H1 (cell line): ENCODE data around the gene SLC25A38. TPM values are rescaled to one million over a fixed set of nuclear protein-coding genes. Genes with fewer than 3 reads are reported as not detected.

Experiments
- CTCF ChIA-PET: fragments of 300-600 bp; sonication (Branson Sonifier 250); formaldehyde crosslinking; loops from one replicate; lab custom pipeline; 2021; ENCODE audit not compliant: partially characterized antibody; lab: Charles Lee
- POLR2A ChIA-PET: fragments of 300-600 bp; sonication (Branson Sonifier 250); formaldehyde crosslinking; loops from one replicate; lab custom pipeline; 2021; ENCODE audit warnings: inconsistent platforms; ENCODE audit not compliant: partially characterized antibody; lab: Charles Lee
- DNase-seq, 2 experiments: peaks; one replicate each; pipeline versions ENCODE4 v3.0.0 to v3.0.0-alpha.2; 2010 to 2022; ENCODE audit warnings: low spot score in 2 of 2, low read depth in 1 of 2, mixed read lengths in 1 of 2
- FAIRE-seq: peaks from 2 replicates; lab custom pipeline; 2011; peaks lifted over from hg19 to GRCh38; lab: Jason Lieb, UNC
- H2AFZ ChIP-seq: 2 replicates; pipeline ENCODE4 v1.8.1; 2012; ENCODE audit warnings: low read length, inconsistent platforms
- H2AK5ac ChIP-seq: 2 replicates; pipeline ENCODE4 v1.6.1; 2013; ENCODE audit warnings: low read depth, low read length
- H2BK120ac ChIP-seq: replicated peaks from 2 replicates; pipeline ENCODE3; 2013; ENCODE audit warnings: low read depth, low read length, inconsistent platforms
- H2BK12ac ChIP-seq: 2 replicates; pipeline ENCODE4 v1.6.1; 2013; ENCODE audit warnings: low read depth, low read length
- H2BK15ac ChIP-seq: 2 replicates; pipeline ENCODE4 v1.6.1; 2013; ENCODE audit warnings: low read length
- H2BK20ac ChIP-seq: 2 replicates; pipeline ENCODE4 v1.6.1; 2013; ENCODE audit warnings: low read length
- H2BK5ac ChIP-seq: 2 replicates; pipeline ENCODE4 v1.6.1; 2013; ENCODE audit warnings: low read depth, low read length
- H3K14ac ChIP-seq: 2 replicates; pipeline ENCODE4 v1.6.1; 2013; ENCODE audit warnings: inconsistent platforms; ENCODE audit not compliant: insufficient read length
- H3K18ac ChIP-seq: 2 replicates; pipeline ENCODE4 v1.6.1; 2013; ENCODE audit warnings: low read length; ENCODE audit errors: extremely low read depth
- H3K23ac ChIP-seq: 2 replicates; pipeline ENCODE4 v1.6.1; 2013; ENCODE audit warnings: inconsistent platforms; ENCODE audit not compliant: insufficient read length
- H3K23me2 ChIP-seq: 2 replicates; pipeline ENCODE4 v1.6.1; 2013; ENCODE audit warnings: low read depth, low read length
- H3K27ac ChIP-seq: 2 replicates; pipeline ENCODE4 v1.6.1; 2011; ENCODE audit warnings: low read depth, low read length, inconsistent platforms
- H3K27me3 ChIP-seq, 4 experiments: replicated peaks in 1 of 4; 1 replicate in 1 of 4; 2 replicates in 3 of 4; pipeline versions ENCODE4 v1.6.1 to v1.8.1; 2011 to 2013; ENCODE audit warnings: low read length in 3 of 4, mild to moderate bottlenecking in 3 of 4, inconsistent platforms in 2 of 4, mixed read lengths in 2 of 4, moderate library complexity in 1 of 4; ENCODE audit not compliant: control insufficient read depth in 3 of 4, insufficient read depth in 3 of 4; ENCODE audit errors: extremely low read depth in 1 of 4
- H3K36me3 ChIP-seq, 4 experiments: 2 replicates each; pipeline versions ENCODE4 v1.6.1 to v1.8.1; 2011 to 2013; ENCODE audit warnings: mild to moderate bottlenecking in 4 of 4, low read length in 3 of 4, moderate library complexity in 2 of 4, control low read depth in 1 of 4, inconsistent platforms in 1 of 4; ENCODE audit not compliant: insufficient read depth in 4 of 4, control insufficient read depth in 2 of 4
- H3K4ac ChIP-seq: replicated peaks from 2 replicates; pipeline ENCODE3; 2013; ENCODE audit warnings: low read length, low read depth, mixed read lengths, inconsistent platforms; ENCODE audit not compliant: insufficient read length
- H3K4me1 ChIP-seq, 4 experiments: replicated peaks in 1 of 4; 1 replicate in 1 of 4; 2 replicates in 3 of 4; pipeline versions ENCODE4 v1.6.1 to v1.8.1; 2011 to 2013; ENCODE audit warnings: low read length in 3 of 4, inconsistent platforms in 2 of 4, mixed read lengths in 1 of 4; ENCODE audit not compliant: insufficient read depth in 4 of 4, control insufficient read depth in 3 of 4
- H3K4me2 ChIP-seq, 2 experiments: 2 replicates each; pipeline versions ENCODE4 v1.6.1 to v1.8.1; 2011 to 2013; ENCODE audit warnings: low read depth in 2 of 2, low read length in 2 of 2, control low read depth in 1 of 2, inconsistent platforms in 1 of 2, mild to moderate bottlenecking in 1 of 2; ENCODE audit not compliant: insufficient read depth in 1 of 2
- H3K4me3 ChIP-seq, 4 experiments: fragments of 200-600, 300-600 bp in 1 of 4; sonication (generic), shearing (Covaris generic), sonication (Bioruptor Twin) in 1 of 4; 2 replicates each; pipeline versions ENCODE4 v1.5.1 to v1.8.1; 2011 to 2016; ENCODE audit warnings: low read length in 4 of 4, low read depth in 3 of 4, control low read depth in 2 of 4, inconsistent platforms in 2 of 4, mild to moderate bottlenecking in 2 of 4, mixed read lengths in 1 of 4, moderate library complexity in 1 of 4; ENCODE audit not compliant: insufficient read depth in 2 of 4; ENCODE audit errors: extremely low read depth in 1 of 4
- H3K56ac ChIP-seq: replicated peaks from 2 replicates; pipeline ENCODE3; 2013; ENCODE audit warnings: low read depth, mild to moderate bottlenecking, mixed read lengths, low read length, inconsistent platforms; ENCODE audit not compliant: insufficient read length
- H3K79me1 ChIP-seq: 2 replicates; pipeline ENCODE4 v1.6.1; 2013; ENCODE audit warnings: low read depth, low read length, control low read depth
- H3K79me2 ChIP-seq, 2 experiments: 2 replicates each; pipeline versions ENCODE4 v1.6.1 to v1.8.1; 2012 to 2013; ENCODE audit warnings: low read length in 2 of 2, mild to moderate bottlenecking in 2 of 2, inconsistent platforms in 1 of 2; ENCODE audit not compliant: insufficient read depth in 2 of 2, control insufficient read depth in 1 of 2
- H3K9ac ChIP-seq, 4 experiments: replicated peaks in 1 of 4; 1 replicate in 1 of 4; 2 replicates in 3 of 4; pipeline versions ENCODE4 v1.6.1 to v1.8.1; 2011 to 2013; ENCODE audit warnings: low read depth in 3 of 4, low read length in 3 of 4, control low read depth in 2 of 4, mild to moderate bottlenecking in 2 of 4, moderate library complexity in 2 of 4, inconsistent platforms in 1 of 4; ENCODE audit errors: extremely low read depth in 1 of 4
- H3K9me3 ChIP-seq, 2 experiments: 2 replicates each; pipeline versions ENCODE4 v1.6.1 to v1.8.1; 2012 to 2013; ENCODE audit warnings: mild to moderate bottlenecking in 2 of 2, moderate library complexity in 2 of 2, control low read depth in 1 of 2, inconsistent platforms in 1 of 2, low read depth in 1 of 2, low read length in 1 of 2, mixed read lengths in 1 of 2; ENCODE audit not compliant: insufficient read depth in 2 of 2
- H4K20me1 ChIP-seq, 2 experiments: replicated peaks in 1 of 2; 2 replicates each; pipeline versions ENCODE3 to v1.8.1; 2011 to 2013; ENCODE audit warnings: inconsistent platforms in 2 of 2, low read length in 2 of 2, mild to moderate bottlenecking in 1 of 2; ENCODE audit not compliant: insufficient read depth in 2 of 2, control insufficient read depth in 1 of 2
- H4K5ac ChIP-seq: 2 replicates; pipeline ENCODE4 v1.6.1; 2013; ENCODE audit warnings: low read length, low read depth, mixed read lengths, inconsistent platforms; ENCODE audit not compliant: insufficient read length
- H4K8ac ChIP-seq: 2 replicates; pipeline ENCODE4 v1.8.0; 2013; ENCODE audit warnings: mild to moderate bottlenecking, moderate library complexity, low read length, inconsistent platforms; ENCODE audit not compliant: insufficient read depth; ENCODE audit errors: extremely low read depth
- H4K91ac ChIP-seq: replicated peaks from 2 replicates; pipeline ENCODE3; 2013; ENCODE audit warnings: low read length, mixed read lengths, inconsistent platforms; ENCODE audit not compliant: insufficient read length
- CTBP2 ChIP-seq: IDR thresholded peaks from 2 replicates; pipeline ENCODE4 v1.7.0; 2011; ENCODE audit warnings: borderline replicate concordance, mild to moderate bottlenecking, moderate library complexity, mixed read lengths, low read length; ENCODE audit not compliant: insufficient read depth, insufficient read length
- E2F6 ChIP-seq: IDR thresholded peaks from 2 replicates; pipeline ENCODE4 v1.6.1; 2012; ENCODE audit warnings: inconsistent platforms
- EP300 ChIP-seq, 2 experiments: IDR thresholded peaks; 1 replicate in 1 of 2; 2 replicates in 1 of 2; pipeline ENCODE4 v1.6.1; 2011 to 2012; ENCODE audit warnings: low read depth in 2 of 2, low read length in 2 of 2, mild to moderate bottlenecking in 2 of 2, borderline replicate concordance in 1 of 2, inconsistent platforms in 1 of 2, moderate library complexity in 1 of 2
- FOSL1 ChIP-seq: IDR thresholded peaks from 2 replicates; pipeline ENCODE4 v1.6.1; 2011; ENCODE audit warnings: mild to moderate bottlenecking, low read depth, low read length, moderate library complexity; ENCODE audit not compliant: insufficient read depth
- JUN ChIP-seq: IDR thresholded peaks from 2 replicates; pipeline ENCODE4 v1.6.1; 2011; ENCODE audit warnings: low read depth, mild to moderate bottlenecking, improper control_type of control experiment, low read length
- JUND ChIP-seq: IDR thresholded peaks from 2 replicates; pipeline ENCODE4 v1.6.1; 2011; ENCODE audit warnings: mild to moderate bottlenecking, improper control_type of control experiment, low read length
- KDM4A ChIP-seq: IDR thresholded peaks from one replicate; pipeline ENCODE4 v1.7.1; 2012; ENCODE audit warnings: low read depth, mild to moderate bottlenecking, moderate library complexity, low read length, inconsistent platforms; ENCODE audit not compliant: severe bottlenecking
- MAFK ChIP-seq: IDR thresholded peaks from 2 replicates; pipeline ENCODE4 v1.6.1; 2012; ENCODE audit warnings: low read depth, mild to moderate bottlenecking, improper control_type of control experiment, low read length
- RAD21 ChIP-seq, 2 experiments: IDR thresholded peaks in 1 of 2; conservative IDR thresholded peaks in 1 of 2; 2 replicates each; pipeline ENCODE4 v1.6.1; 2011; ENCODE audit warnings: low read depth in 2 of 2, low read length in 2 of 2, improper control_type of control experiment in 1 of 2, inconsistent platforms in 1 of 2, mild to moderate bottlenecking in 1 of 2, moderate library complexity in 1 of 2
- SRF ChIP-seq: IDR thresholded peaks from 2 replicates; pipeline ENCODE4 v1.6.1; 2011; ENCODE audit warnings: mild to moderate bottlenecking, low read depth, low read length, moderate library complexity
- SUZ12 ChIP-seq: fragments of 200-600 bp; sonication (generic); IDR thresholded peaks from 2 replicates; pipeline ENCODE4 v1.6.1; 2012; ENCODE audit warnings: mild to moderate bottlenecking, inconsistent platforms, low read length, moderate library complexity, mixed read lengths
- TEAD4 ChIP-seq: IDR thresholded peaks from 2 replicates; pipeline ENCODE4 v1.6.1; 2012; ENCODE audit warnings: low read depth, low read length, inconsistent platforms, mixed read lengths
- WGBS, 2 experiments: shearing (Covaris generic) in 1 of 2; methylation state at CpG; one replicate each; pipeline versions ENCODE4 v1.1.6 to v1.1.7; 2013 to 2015; ENCODE audit warnings: low lambda C conversion rate in 2 of 2, mixed read lengths in 2 of 2, inconsistent platforms in 1 of 2, low coverage in 1 of 2, missing lambda C conversion rate in 1 of 2; ENCODE audit not compliant: insufficient replicate concordance in 2 of 2, insufficient coverage in 1 of 2, insufficient read length in 1 of 2; ENCODE audit errors: extremely low coverage in 1 of 2, missing lambda C conversion rate in 1 of 2; 5-methylcytosine and 5-hydroxymethylcytosine counted together
- polyA plus RNA-seq, 7 experiments: library from polyadenylated mRNA; depleted of rRNA in 3 of 7; stranded (reverse) in 5 of 7; unstranded in 2 of 7; fragments of >200 nt in 5 of 7; fragments of 200-250 nt in 2 of 7; gene quantifications; 1 replicate in 5 of 7; 2 replicates in 1 of 7; 4 replicates in 1 of 7; pipeline versions ENCODE4 v1.2.1 to v1.2.3, GENCODE V29; 2011 to 2013; ENCODE audit warnings: missing spikeins in 2 of 7, mixed read lengths in 2 of 7
- total RNA-seq: library from RNA; stranded (reverse); fragmentation: NEBNext Ultra II Directional; extraction: Animal tissue kit (Norgen Biotek cat#: 25700); gene quantifications from 2 replicates; pipeline ENCODE4 v1.2.1, GENCODE V29; 2021

The SLC25A38 gene
- total and polyA plus RNA-seq, 2 of the 8 experiments (the other 6 are each of a cell fraction or from before 2014, with no cell fraction given), result 41.2 to 45.8 TPM

- Histone ChIP-seq H3K27me3 (no peaks in the 10 kb centered on the region), H2BK12ac (no peak overlapping the region), H3K14ac (no peak overlapping the region), H3K4ac (no peak overlapping the region), H3K36me3 (no peaks in the 10 kb centered on the region), H2BK15ac (no peak overlapping the region), H3K56ac (no peak overlapping the region), H3K4me3 (no peak overlapping the region), H3K4me1 (no peaks in the 10 kb centered on the region), H2BK5ac (no peak overlapping the region), H3K9ac (no peak overlapping the region), H3K4me2 (no peak overlapping the region), H2AK5ac (no peak overlapping the region), H3K79me1 (no peaks in the 10 kb centered on the region), H2BK20ac (no peak overlapping the region), H4K5ac (no peak overlapping the region), H3K9me3 (no peaks in the 10 kb centered on the region), H4K91ac (no peak overlapping the region), H3K23ac (no peak overlapping the region), H3K18ac (no peak overlapping the region), H4K20me1 (no peaks in the 10 kb centered on the region), H3K79me2 (no peaks in the 10 kb centered on the region), H3K27ac (no peak overlapping the region), H2BK120ac (no peak overlapping the region), H2AFZ (no peak overlapping the region), H4K8ac (0 out of 2 replicates have a peak overlapping the region, but pooled peaks have one; percentile 22), H3K23me2 (no peaks in the 10 kb centered on the region)
- WGBS, 2 experiments, result 92% methylated on average over 21 of the region's 22 CpGs; no CpG with 5 or more reads in 1 of the 2 experiments
- no peak for FAIRE-seq
- CTCF ChIA-PET, result interaction anchor here (8.1 kb wide), 1 partner anchor 18 kb away, joined by 36 read pairs; no protein-coding TSS in a partner anchor
- peak in 1 of 2 experiments; percentile 43 for DNase-seq
- POLR2A ChIA-PET, result interaction anchor here (1.2 to 13.1 kb wide), 3 partner anchors 15 to 71 kb away, joined by 3 to 141 read pairs (median 4); no protein-coding TSS in a partner anchor
- TF ChIP-seq KDM4A, result no peak
- no peak for TF ChIP-seq SRF
- no peak for TF ChIP-seq CTBP2
- no peak for TF ChIP-seq SUZ12
- TF ChIP-seq JUN, result no peak
- no peak for TF ChIP-seq RAD21 (IDR thresholded peaks at IDR 0.05 in 1 of 2, conservative IDR thresholded peaks at IDR 0.05 in 1 of 2; ENCODE audit: low read depth in 2 of 2, low read length in 2 of 2)
- TF ChIP-seq FOSL1, result no peak
- TF ChIP-seq EP300 (IDR thresholded peaks at IDR 0.05; ENCODE audit: borderline replicate concordance in 1 of 2, low read depth in 2 of 2, low read length in 2 of 2), result no peak
- TF ChIP-seq TEAD4, result no peak
- no peak for TF ChIP-seq MAFK
- no peak for TF ChIP-seq JUND
- no peak for TF ChIP-seq E2F6
These were observed 45.6 kb downstream of the SLC25A38 start for GRCh38 chr3:39428745-39429201.
